PC-3 (cell line): Measurements from ENCODE around the gene RPL13A. TPM values are rescaled to one million over a fixed set of nuclear protein-coding genes. Genes with fewer than 3 reads are reported as not detected.

ENCODE experiments used
- ATAC-seq: fragments of 200-7000 bp; cut with Tn5 transposase; 2 replicates; pipeline ENCODE4 v1.9.1; 2020; ENCODE audit warnings: mild to moderate bottlenecking, moderate library complexity
- BruUV-seq: library from RNA; stranded (reverse); fragments of 400-500 nt; replicated peaks from 2 replicates; lab custom pipeline; 2021; lab: Mats Ljungman, UMichigan
- CTCF ChIA-PET: fragments of 300-600 bp; sonication (Branson Sonifier 250); formaldehyde crosslinking; loops from one replicate; lab custom pipeline; 2022; ENCODE audit warnings: antibody characterized with exemption; lab: Charles Lee
- POLR2A ChIA-PET: fragments of 300-600 bp; sonication (Branson Sonifier 250); formaldehyde crosslinking; loops from one replicate; lab custom pipeline; 2022; ENCODE audit warnings: antibody characterized with exemption; ENCODE audit not compliant: unreplicated experiment; lab: Charles Lee
- DNase-seq: peaks from one replicate; pipeline ENCODE4 v3.0.0-alpha.2; 2015
- H2AFZ ChIP-seq: fragments of 300-600 bp; sonication (generic); 2 replicates; pipeline ENCODE4 v1.6.0; 2016; ENCODE audit warnings: antibody characterized with exemption, low read length
- H3F3A ChIP-seq: fragments of 300-600 bp; sonication (generic); one replicate; pipeline ENCODE4 v1.6.0; 2017; ENCODE audit warnings: antibody characterized with exemption, low read length, control low read depth, mild to moderate bottlenecking; ENCODE audit not compliant: unreplicated experiment
- H3K27ac ChIP-seq: fragments of 300-600 bp; sonication (generic); 2 replicates; pipeline ENCODE4 v1.5.1; 2016; ENCODE audit warnings: mild to moderate bottlenecking, low read length
- H3K27me3 ChIP-seq: fragments of 300-600 bp; sonication (generic); 2 replicates; pipeline ENCODE4 v1.6.1; 2016; ENCODE audit warnings: low read length, mixed read lengths
- H3K36me3 ChIP-seq: fragments of 300-600 bp; sonication (generic); 2 replicates; pipeline ENCODE4 v1.6.1; 2016; ENCODE audit warnings: low read depth, mixed run types, low read length, mixed read lengths
- H3K4me1 ChIP-seq: fragments of 300-600 bp; sonication (generic); 2 replicates; pipeline ENCODE4 v1.5.1; 2016; ENCODE audit warnings: low read length; ENCODE audit not compliant: insufficient read depth
- H3K4me2 ChIP-seq: fragments of 300-600 bp; sonication (generic); 2 replicates; pipeline ENCODE4 v1.6.0; 2016; ENCODE audit warnings: low read length
- H3K4me3 ChIP-seq: fragments of 300-600 bp; sonication (generic); 2 replicates; pipeline ENCODE4 v1.5.1; 2016; ENCODE audit warnings: mild to moderate bottlenecking, low read length, mixed read lengths
- H3K79me2 ChIP-seq: fragments of 300-600 bp; sonication (generic); 2 replicates; pipeline ENCODE4 v1.6.1; 2017; ENCODE audit warnings: low read length, mixed read lengths
- H3K9ac ChIP-seq: fragments of 300-600 bp; sonication (generic); 2 replicates; pipeline ENCODE4 v1.6.0; 2016; ENCODE audit warnings: mild to moderate bottlenecking, low read length
- H3K9me2 ChIP-seq: fragments of 300-600 bp; sonication (generic); replicated peaks from 2 replicates; pipeline ENCODE4 v1.6.1; 2016; ENCODE audit warnings: mixed run types, low read length, mixed read lengths
- H3K9me3 ChIP-seq: fragments of 300-600 bp; sonication (generic); 2 replicates; pipeline ENCODE4 v1.6.1; 2016; ENCODE audit warnings: low read length, mixed read lengths
- H4K20me1 ChIP-seq: fragments of 300-600 bp; sonication (generic); 2 replicates; pipeline ENCODE4 v1.6.1; 2016; ENCODE audit warnings: low read length, mixed read lengths
- EZH2 ChIP-seq: fragments of 300-600 bp; sonication (generic); IDR thresholded peaks from one replicate; pipeline ENCODE4 v1.6.1; 2017; ENCODE audit warnings: antibody characterized with exemption, mild to moderate bottlenecking, low read length; ENCODE audit not compliant: unreplicated experiment
- EZH2phosphoT487 ChIP-seq: fragments of 300-600 bp; sonication (generic); IDR thresholded peaks from 2 replicates; pipeline ENCODE4 v1.6.1; 2018; ENCODE audit warnings: mild to moderate bottlenecking, antibody characterized with exemption, low read length, borderline replicate concordance
- intact Hi-C: fragments of 100-400 bp; cut with micrococcal nuclease; formaldehyde crosslinking; loops from 2 replicates; pipeline ENCODE4 v1.9.0; 2023
- total RNA-seq: library from RNA; depleted of rRNA; stranded (reverse); fragments of >200 nt; gene quantifications from 2 replicates; pipeline ENCODE4 v1.2.3, GENCODE V29; 2014
- TF ChIP-seq, protein P1 (sequence below): fragments of 300-600 bp; sonication (generic); conservative IDR thresholded peaks from 2 replicates; pipeline ENCODE4 v1.5.1; 2017; ENCODE audit warnings: antibody characterized with exemption, low read depth, mild to moderate bottlenecking, low read length

RPL13A gene
- total RNA-seq, 1 experiment from 2014 or later = 3,023 TPM

DNA sequence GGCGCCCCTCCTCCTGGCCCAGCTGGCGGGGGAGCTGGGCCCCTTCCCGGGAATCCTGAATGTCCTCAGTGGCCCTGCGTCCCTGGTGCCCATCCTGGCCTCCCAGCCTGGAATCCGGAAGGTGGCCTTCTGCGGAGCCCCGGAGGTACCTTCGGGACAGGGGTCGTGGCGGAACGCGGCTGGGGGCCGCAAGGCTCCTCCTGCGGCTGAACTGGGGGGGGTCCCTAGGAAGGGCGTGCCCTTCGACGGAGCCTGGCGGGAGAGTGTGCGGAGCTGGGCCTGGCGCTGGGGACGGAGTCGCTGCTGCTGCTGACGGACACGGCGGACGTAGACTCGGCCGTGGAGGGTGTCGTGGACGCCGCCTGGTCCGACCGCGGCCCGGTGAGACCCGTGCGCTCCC, 25.8 kb upstream of the RPL13A start:
- H3K9ac ChIP-seq = no peak overlapping the region
- no peaks in the 10 kb centered on the region for H3F3A ChIP-seq
- H3K27ac ChIP-seq = no peak overlapping the region
- no peak overlapping the region for H3K4me2 ChIP-seq
- POLR2A ChIA-PET = no interaction called here
- no peaks in the 10 kb centered on the region for H3K9me2 ChIP-seq
- intact Hi-C loops = no loop called here
- H3K4me1 ChIP-seq = no peaks in the 10 kb centered on the region
- no peaks in the 10 kb centered on the region for H3K79me2 ChIP-seq
- H4K20me1 ChIP-seq = no peaks in the 10 kb centered on the region
- H3K27me3 ChIP-seq = no peaks in the 10 kb centered on the region
- ATAC-seq (no peak), DNase-seq (no peak)
- CTCF ChIA-PET = no interaction called here
- TF ChIP-seq, protein P1, sequence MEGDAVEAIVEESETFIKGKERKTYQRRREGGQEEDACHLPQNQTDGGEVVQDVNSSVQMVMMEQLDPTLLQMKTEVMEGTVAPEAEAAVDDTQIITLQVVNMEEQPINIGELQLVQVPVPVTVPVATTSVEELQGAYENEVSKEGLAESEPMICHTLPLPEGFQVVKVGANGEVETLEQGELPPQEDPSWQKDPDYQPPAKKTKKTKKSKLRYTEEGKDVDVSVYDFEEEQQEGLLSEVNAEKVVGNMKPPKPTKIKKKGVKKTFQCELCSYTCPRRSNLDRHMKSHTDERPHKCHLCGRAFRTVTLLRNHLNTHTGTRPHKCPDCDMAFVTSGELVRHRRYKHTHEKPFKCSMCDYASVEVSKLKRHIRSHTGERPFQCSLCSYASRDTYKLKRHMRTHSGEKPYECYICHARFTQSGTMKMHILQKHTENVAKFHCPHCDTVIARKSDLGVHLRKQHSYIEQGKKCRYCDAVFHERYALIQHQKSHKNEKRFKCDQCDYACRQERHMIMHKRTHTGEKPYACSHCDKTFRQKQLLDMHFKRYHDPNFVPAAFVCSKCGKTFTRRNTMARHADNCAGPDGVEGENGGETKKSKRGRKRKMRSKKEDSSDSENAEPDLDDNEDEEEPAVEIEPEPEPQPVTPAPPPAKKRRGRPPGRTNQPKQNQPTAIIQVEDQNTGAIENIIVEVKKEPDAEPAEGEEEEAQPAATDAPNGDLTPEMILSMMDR = no peak
- no peak for TF ChIP-seq EZH2
- H3K9me3 ChIP-seq = no peaks in the 10 kb centered on the region
- no peak overlapping the region for H2AFZ ChIP-seq
- H3K36me3 ChIP-seq = no peaks in the 10 kb centered on the region
- H3K4me3 ChIP-seq = no peak overlapping the region
- BruUV-seq = no TSS peak

DNA sequence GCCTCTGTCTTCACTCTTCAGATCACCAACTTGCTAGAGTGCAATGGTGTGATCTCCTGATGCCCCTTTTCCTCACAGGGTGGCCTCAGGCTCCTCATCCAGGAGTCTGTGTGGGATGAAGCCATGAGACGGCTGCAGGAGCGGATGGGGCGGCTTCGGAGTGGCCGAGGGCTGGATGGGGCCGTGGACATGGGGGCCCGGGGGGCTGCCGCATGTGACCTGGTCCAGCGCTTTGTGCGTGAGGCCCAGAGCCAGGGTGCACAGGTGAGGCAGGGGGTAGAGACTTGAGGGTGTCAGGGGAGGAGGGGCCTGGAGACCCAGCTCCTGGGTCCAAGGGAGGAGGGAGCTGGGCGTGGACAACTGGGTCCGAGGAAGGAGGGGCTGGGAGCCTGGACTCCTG, 24.9 kb upstream of the RPL13A start:
- Histone ChIP-seq H4K20me1 (no peaks in the 10 kb centered on the region), H3K36me3 (no peaks in the 10 kb centered on the region), H3K4me2 (no peak overlapping the region), H3K4me3 (no peak overlapping the region), H3K27ac (no peak overlapping the region), H3K9me3 (no peaks in the 10 kb centered on the region), H2AFZ (no peak overlapping the region), H3K9me2 (no peaks in the 10 kb centered on the region), H3K4me1 (no peaks in the 10 kb centered on the region), H3K79me2 (no peaks in the 10 kb centered on the region), H3K27me3 (no peaks in the 10 kb centered on the region), H3K9ac (no peak overlapping the region), H3F3A (no peaks in the 10 kb centered on the region)
- CTCF ChIA-PET = no interaction called here
- POLR2A ChIA-PET = no interaction called here
- TF ChIP-seq EZH2phosphoT487 (no peak), EZH2 (no peak)
- TF ChIP-seq, protein P1 = no peak
- ATAC-seq (no peak), DNase-seq (no peak)
- no TSS peak for BruUV-seq
- intact Hi-C loops = no loop called here

DNA sequence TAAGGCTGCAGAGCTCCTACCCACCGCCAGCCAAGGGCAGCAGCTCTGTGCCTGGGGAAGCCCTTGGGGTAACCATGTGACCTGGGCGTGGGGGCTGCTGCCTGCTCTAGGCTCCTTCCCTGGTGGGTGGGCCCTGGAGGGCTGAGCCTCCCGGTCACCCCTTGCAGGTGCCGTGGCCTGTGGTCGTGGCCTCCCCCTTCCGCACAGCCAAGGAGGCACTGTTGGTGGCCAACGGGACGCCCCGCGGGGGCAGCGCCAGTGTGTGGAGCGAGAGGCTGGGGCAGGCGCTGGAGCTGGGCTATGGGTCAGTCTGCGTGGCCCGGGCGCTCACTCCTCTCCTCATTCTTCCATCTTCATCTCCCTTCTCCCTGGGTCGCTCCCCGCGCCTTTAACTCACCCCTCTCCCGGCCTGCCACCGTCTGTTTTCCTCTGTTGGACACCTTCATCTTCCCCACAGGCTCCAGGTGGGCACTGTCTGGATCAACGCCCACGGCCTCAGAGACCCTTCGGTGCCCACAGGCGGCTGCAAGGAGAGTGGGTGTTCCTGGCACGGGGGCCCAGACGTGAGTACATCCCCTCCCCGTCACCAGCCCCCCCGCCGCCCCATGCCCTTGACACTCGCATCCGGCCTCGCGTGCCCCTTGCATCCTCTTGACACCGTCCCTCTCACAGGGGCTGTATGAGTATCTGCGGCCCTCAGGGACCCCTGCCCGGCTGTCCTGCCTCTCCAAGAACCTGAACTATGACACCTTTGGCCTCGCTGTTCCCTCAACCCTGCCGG, 23.3 kb upstream of the RPL13A start:
- CTCF ChIA-PET = no interaction called here
- Histone ChIP-seq H4K20me1 (no peaks in the 10 kb centered on the region), H3K79me2 (no peaks in the 10 kb centered on the region), H3K4me3 (no peak overlapping the region), H3K9me2 (no peaks in the 10 kb centered on the region), H3K36me3 (no peaks in the 10 kb centered on the region), H3K27ac (no peak overlapping the region), H3K4me2 (no peak overlapping the region), H3K9me3 (no peaks in the 10 kb centered on the region), H2AFZ (no peak overlapping the region), H3K4me1 (no peaks in the 10 kb centered on the region), H3K27me3 (no peaks in the 10 kb centered on the region), H3F3A (no peaks in the 10 kb centered on the region), H3K9ac (no peak overlapping the region)
- POLR2A ChIA-PET = no interaction called here
- TF ChIP-seq EZH2 (no peak), EZH2phosphoT487 (no peak)
- TF ChIP-seq, protein P1 = no peak
- intact Hi-C loops = no loop called here
- DNase-seq = no peak
- no peak for ATAC-seq
- BruUV-seq = no TSS peak
